Body of pancreas (tissue), 4 donors: Measurements from ENCODE around the gene ASB7. TPM values are rescaled to one million over a fixed set of nuclear protein-coding genes. Genes with fewer than 3 reads are reported as not detected.
A peak's percentile ranks its signal among the peaks of the same experiment; 100 is the strongest.

Source experiments
- ATAC-seq: fragments of 150-250 bp; one replicate; pipeline ENCODE4 v1.9.1; 2016
- DNase-seq, 4 donors: peaks; one replicate each; pipeline ENCODE4 v3.0.0-alpha.2; 2019
- H3K27ac ChIP-seq, 4 donors: fragments of 200-600 bp; sonication (generic); 1 replicate in 3 of 4; 2 replicates in 1 of 4; pipeline versions ENCODE4 v1.5.1 to v1.6.1; 2016 to 2019; ENCODE audit warnings: mild to moderate bottlenecking in 1 of 4, mixed read lengths in 1 of 4, moderate library complexity in 1 of 4
- H3K27me3 ChIP-seq, 2 donors: fragments of 200-600 bp; sonication (generic); one replicate each; pipeline ENCODE4 v1.6.0; 2016; ENCODE audit warnings: mild to moderate bottlenecking in 1 of 2
- H3K36me3 ChIP-seq, 2 donors: fragments of 200-600 bp; sonication (generic); replicated peaks in 1 of 2; 2 replicates each; pipeline ENCODE4 v1.5.1; 2016; ENCODE audit warnings: low read depth in 2 of 2; ENCODE audit not compliant: insufficient read depth in 1 of 2
- H3K4me1 ChIP-seq: fragments of 200-600 bp; sonication (generic); one replicate; pipeline ENCODE4 v1.6.0; 2016
- H3K4me3 ChIP-seq, 2 donors: fragments of 200-600 bp; sonication (generic); 1 replicate in 1 of 2; 2 replicates in 1 of 2; pipeline ENCODE4 v1.5.1; 2016 to 2019
- H3K9me3 ChIP-seq, 3 donors: fragments of 200-600 bp; sonication (generic); 1 replicate in 2 of 3; 2 replicates in 1 of 3; pipeline ENCODE4 v1.5.1; 2016
- POLR2A ChIP-seq, 3 donors: fragments of 450-650 bp; IDR thresholded peaks; one replicate each; pipeline ENCODE4 v1.6.1; 2016; ENCODE audit warnings: antibody characterized with exemption in 3 of 3, mild to moderate bottlenecking in 2 of 3
- WGBS, 2 donors: methylation state at CpG; one replicate each; pipeline ENCODE4 v1.1.5; 2017; 5-methylcytosine and 5-hydroxymethylcytosine counted together
- intact Hi-C: fragments of 100-400 bp; cut with DNase I; formaldehyde crosslinking; loops from one replicate; pipeline ENCODE4 v1.15.1; 2023
- total RNA-seq, 2 donors: library from RNA; depleted of rRNA; stranded (reverse); fragments of >200 nt; gene quantifications; one replicate each; pipeline ENCODE4 v1.1.0, GENCODE V29; 2016
- TF ChIP-seq, protein P1 (sequence below), 7 experiments: fragments of 450-650 bp in 4 of 7; fragments of 200-600 bp in 3 of 7; sonication (generic) in 3 of 7; IDR thresholded peaks; one replicate each; pipeline ENCODE4 v1.5.1; 2016 to 2019; ENCODE audit warnings: antibody characterized with exemption in 7 of 7

The ASB7 gene
- total RNA-seq, 2 donors from 2014 or later = 7.6 to 8.6 TPM

DNA sequence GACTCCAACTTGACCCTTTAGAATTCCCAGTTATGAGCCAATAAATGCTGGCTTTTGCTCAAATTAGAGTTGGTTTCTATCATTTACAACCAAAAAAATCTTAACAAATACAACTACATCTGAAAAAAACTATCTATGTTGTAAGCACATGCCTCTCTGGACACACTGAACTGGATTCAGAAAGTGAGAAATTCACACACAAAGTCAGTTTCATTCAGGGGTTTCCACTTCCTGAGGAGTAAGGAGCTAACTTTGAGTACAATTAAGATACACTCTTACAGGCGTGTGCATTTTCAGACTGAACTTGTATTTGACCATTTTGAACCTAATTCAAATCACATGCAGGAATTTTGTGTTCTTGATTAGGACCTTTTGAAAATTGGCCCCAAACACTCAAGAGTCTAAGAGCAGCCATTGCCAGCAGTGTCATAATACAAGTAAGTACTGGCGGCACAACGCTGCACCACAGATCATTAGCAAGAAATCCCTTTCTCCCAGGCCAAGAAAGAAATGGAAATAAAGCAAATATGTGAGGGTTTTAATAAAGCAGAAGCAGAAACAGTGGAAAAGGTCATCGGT is 31.6 kb upstream of the ASB7 start:
- ATAC-seq (no peak), DNase-seq (no peak)
- Histone ChIP-seq H3K27me3 (no peaks in the 10 kb centered on the region), H3K36me3 (peaks cover 0 to 8% of the 10 kb centered on the region in 2 donors), H3K9me3 (no peaks in the 10 kb centered on the region), H3K27ac (no peak overlapping the region), H3K4me3 (no peak overlapping the region), H3K4me1 (no peaks in the 10 kb centered on the region)
- intact Hi-C loops = no loop called here
- TF ChIP-seq, protein P1, sequence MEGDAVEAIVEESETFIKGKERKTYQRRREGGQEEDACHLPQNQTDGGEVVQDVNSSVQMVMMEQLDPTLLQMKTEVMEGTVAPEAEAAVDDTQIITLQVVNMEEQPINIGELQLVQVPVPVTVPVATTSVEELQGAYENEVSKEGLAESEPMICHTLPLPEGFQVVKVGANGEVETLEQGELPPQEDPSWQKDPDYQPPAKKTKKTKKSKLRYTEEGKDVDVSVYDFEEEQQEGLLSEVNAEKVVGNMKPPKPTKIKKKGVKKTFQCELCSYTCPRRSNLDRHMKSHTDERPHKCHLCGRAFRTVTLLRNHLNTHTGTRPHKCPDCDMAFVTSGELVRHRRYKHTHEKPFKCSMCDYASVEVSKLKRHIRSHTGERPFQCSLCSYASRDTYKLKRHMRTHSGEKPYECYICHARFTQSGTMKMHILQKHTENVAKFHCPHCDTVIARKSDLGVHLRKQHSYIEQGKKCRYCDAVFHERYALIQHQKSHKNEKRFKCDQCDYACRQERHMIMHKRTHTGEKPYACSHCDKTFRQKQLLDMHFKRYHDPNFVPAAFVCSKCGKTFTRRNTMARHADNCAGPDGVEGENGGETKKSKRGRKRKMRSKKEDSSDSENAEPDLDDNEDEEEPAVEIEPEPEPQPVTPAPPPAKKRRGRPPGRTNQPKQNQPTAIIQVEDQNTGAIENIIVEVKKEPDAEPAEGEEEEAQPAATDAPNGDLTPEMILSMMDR (IDR thresholded peaks at IDR 0.05) = no peak
- no peak for TF ChIP-seq POLR2A (IDR thresholded peaks at IDR 0.05)
- 87 to 93% methylated on average over 4 of the region's 4 CpGs for WGBS, 2 donors

GRCh38 chr15:100571592-100572167 is 30.7 kb upstream of the ASB7 start:
- Histone ChIP-seq H3K4me1 (no peaks in the 10 kb centered on the region), H3K27me3 (no peaks in the 10 kb centered on the region), H3K4me3 (no peak overlapping the region), H3K9me3 (no peaks in the 10 kb centered on the region), H3K36me3 (peaks cover 0 to 8% of the 10 kb centered on the region in 2 donors), H3K27ac (no peak overlapping the region)
- no peak for DNase-seq
- 80 to 90% methylated on average over 6 of the region's 6 CpGs for WGBS, 2 donors
- no peak for ATAC-seq
- intact Hi-C loops = no loop called here
- TF ChIP-seq, protein P1 (IDR thresholded peaks at IDR 0.05) = no peak
- no peak for TF ChIP-seq POLR2A (IDR thresholded peaks at IDR 0.05)

- Histone ChIP-seq H3K36me3 (peaks cover 0 to 8% of the 10 kb centered on the region in 2 donors), H3K9me3 (no peaks in the 10 kb centered on the region), H3K27ac (no peak overlapping the region), H3K4me1 (no peaks in the 10 kb centered on the region), H3K27me3 (no peaks in the 10 kb centered on the region), H3K4me3 (no peak overlapping the region)
- DNase-seq (no peak), ATAC-seq (no peak)
- intact Hi-C loops = no loop called here
- 64 to 68% methylated on average over 4 of the region's 4 CpGs for WGBS, 2 donors
- no peak for TF ChIP-seq POLR2A (IDR thresholded peaks at IDR 0.05)
- TF ChIP-seq, protein P1 (IDR thresholded peaks at IDR 0.05) = peak; percentile 7 to 57 (median 39)
Measured at GRCh38 chr15:100572362-100572983, 29.9 kb upstream of the ASB7 start.

DNA sequence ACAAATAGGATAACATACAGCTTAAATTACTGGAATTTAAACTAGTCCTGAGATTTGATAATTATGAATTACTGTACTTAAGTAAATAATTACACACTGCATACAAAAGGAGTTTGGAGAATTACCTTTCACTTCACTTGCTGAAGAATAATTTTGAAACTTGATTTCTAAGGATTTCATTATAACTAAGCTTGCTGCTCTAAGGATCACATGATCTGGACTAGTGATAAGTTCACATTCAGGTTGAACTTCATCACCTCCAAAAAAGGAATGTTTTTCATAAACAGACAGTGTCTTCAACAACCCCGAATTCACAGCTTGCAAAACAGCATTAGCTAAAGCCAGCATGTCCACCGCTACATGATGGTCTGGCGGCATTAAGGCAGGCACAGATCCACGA is 28.9 kb upstream of the ASB7 start:
- peaks cover 0 to 8% of the 10 kb centered on the region in 2 donors for H3K36me3 ChIP-seq
- TF ChIP-seq, protein P1 (IDR thresholded peaks at IDR 0.05) = no peak
- no peak for TF ChIP-seq POLR2A (IDR thresholded peaks at IDR 0.05)
- intact Hi-C loops = no loop called here

More for the DNA sequence above, 28.9 kb upstream of the ASB7 start:
- Histone ChIP-seq H3K4me1 (no peaks in the 10 kb centered on the region), H3K27ac (no peak overlapping the region), H3K27me3 (no peaks in the 10 kb centered on the region), H3K4me3 (no peak overlapping the region), H3K9me3 (no peaks in the 10 kb centered on the region)
- no peak for DNase-seq
- 90 to 94% methylated on average over 4 of the region's 4 CpGs for WGBS, 2 donors
- ATAC-seq = no peak
